Endodermal cell (in vitro differentiated cells): Measurements from ENCODE around the gene ZNF462. TPM values are rescaled to one million over a fixed set of nuclear protein-coding genes. Genes with fewer than 3 reads are reported as not detected.

Experiments
- DNase-seq: peaks from one replicate; pipeline ENCODE4 v3.0.0-alpha.2; 2017
- H3K27ac ChIP-seq: 2 replicates; pipeline ENCODE4 v1.5.1; 2013; ENCODE audit warnings: mild to moderate bottlenecking, low read depth, low read length, moderate library complexity
- H3K27me3 ChIP-seq: 2 replicates; pipeline ENCODE4 v1.6.1; 2013; ENCODE audit warnings: mild to moderate bottlenecking, low read length, moderate library complexity; ENCODE audit not compliant: insufficient read depth, control insufficient read depth, poor library complexity, severe bottlenecking
- H3K36me3 ChIP-seq: 2 replicates; pipeline ENCODE4 v1.7.0; 2013; ENCODE audit warnings: mild to moderate bottlenecking, low read length, moderate library complexity; ENCODE audit not compliant: control insufficient read depth, insufficient read depth
- H3K4me1 ChIP-seq: one replicate; pipeline ENCODE4 v1.7.0; 2013; ENCODE audit warnings: low read length; ENCODE audit not compliant: control insufficient read depth, insufficient read depth
- H3K4me3 ChIP-seq: 2 replicates; pipeline ENCODE4 v1.5.1; 2013; ENCODE audit warnings: mild to moderate bottlenecking, low read length, moderate library complexity
- H3K9ac ChIP-seq: 2 replicates; pipeline ENCODE4 v1.6.1; 2013; ENCODE audit warnings: mild to moderate bottlenecking, low read length, moderate library complexity; ENCODE audit not compliant: poor library complexity, severe bottlenecking; ENCODE audit errors: extremely low read depth
- H3K9me3 ChIP-seq: 2 replicates; pipeline ENCODE4 v1.6.1; 2013; ENCODE audit warnings: mild to moderate bottlenecking, low read length, moderate library complexity; ENCODE audit not compliant: control insufficient read depth
- H3K27ac Mint-ChIP-seq: 2 replicates; pipeline ENCODE4 v1.8.0; 2020; ENCODE audit warnings: mixed read lengths
- H3K27me3 Mint-ChIP-seq: 2 replicates; pipeline ENCODE4 v1.8.0; 2021; ENCODE audit warnings: mild to moderate bottlenecking, mixed read lengths; ENCODE audit not compliant: insufficient read depth
- H3K36me3 Mint-ChIP-seq: 2 replicates; pipeline ENCODE4 v1.8.0; 2020; ENCODE audit warnings: low read depth, mixed read lengths
- H3K4me1 Mint-ChIP-seq: 2 replicates; pipeline ENCODE4 v1.8.0; 2020; ENCODE audit warnings: mixed read lengths
- H3K4me3 Mint-ChIP-seq: 2 replicates; pipeline ENCODE4 v1.8.0; 2020; ENCODE audit warnings: mild to moderate bottlenecking, moderate library complexity, mixed read lengths
- H3K9me3 Mint-ChIP-seq: 2 replicates; pipeline ENCODE4 v1.8.0; 2020; ENCODE audit warnings: mild to moderate bottlenecking, mixed read lengths
- CTCF ChIP-seq: fragments of 200-600 bp; sonication (generic); conservative IDR thresholded peaks from 2 replicates; pipeline ENCODE4 v1.5.0; 2021; ENCODE audit warnings: antibody characterized with exemption, mild to moderate bottlenecking
- WGBS, 2 experiments: methylation state at CpG; one replicate each; pipeline versions ENCODE4 v1.1.5 to v1.1.7; 2013; ENCODE audit warnings: missing lambda C conversion rate in 2 of 2, mixed read lengths in 1 of 2; ENCODE audit not compliant: insufficient coverage in 1 of 2, insufficient read length in 1 of 2; 5-methylcytosine and 5-hydroxymethylcytosine counted together
- total RNA-seq, 2 donors: library from RNA; stranded (reverse); fragmentation: NEBNext Ultra II Directional in 1 of 2; extraction: Animal tissue kit (Norgen Biotek cat#: 25700) in 1 of 2; gene quantifications; 2 replicates in 1 of 2; 3 replicates in 1 of 2; pipeline ENCODE4 v1.2.1, GENCODE V29; 2021

Gene ZNF462
- total RNA-seq, 2 donors from 2014 or later = 68.2 to 88.4 TPM

- Histone ChIP-seq H3K9ac (no peak overlapping the region), H3K4me3 (no peak overlapping the region), H3K27me3 (no peaks in the 10 kb centered on the region), H3K36me3 (peaks cover 6% of the 10 kb centered on the region), H3K4me1 (peaks cover 4% of the 10 kb centered on the region), H3K9me3 (no peaks in the 10 kb centered on the region), H3K27ac (no peak overlapping the region)
- TF ChIP-seq CTCF = no peak
- Mint-ChIP-seq H3K27me3 (no peaks in the 10 kb centered on the region), H3K36me3 (peaks cover 16% of the 10 kb centered on the region), H3K4me1 (peaks cover 24% of the 10 kb centered on the region), H3K9me3 (no peaks in the 10 kb centered on the region), H3K4me3 (no peak overlapping the region), H3K27ac (no peak overlapping the region)
- no peak for DNase-seq
- 98 to 100% methylated on average over 4 of the region's 4 CpGs for WGBS, 2 experiments
These were observed 20.1 kb downstream of the ZNF462 start for GRCh38 chr9:106883030-106883429.

GRCh38 chr9:106883626-106884190, 20.7 kb downstream of the ZNF462 start:
- Histone ChIP-seq H3K9me3 (no peaks in the 10 kb centered on the region), H3K9ac (no peak overlapping the region), H3K27ac (no peak overlapping the region), H3K4me3 (no peak overlapping the region), H3K4me1 (peaks cover 3% of the 10 kb centered on the region), H3K36me3 (peaks cover 6% of the 10 kb centered on the region), H3K27me3 (no peaks in the 10 kb centered on the region)
- Mint-ChIP-seq H3K27me3 (no peaks in the 10 kb centered on the region), H3K27ac (no peak overlapping the region), H3K36me3 (peaks cover 16% of the 10 kb centered on the region), H3K4me1 (peaks cover 20% of the 10 kb centered on the region), H3K9me3 (no peaks in the 10 kb centered on the region), H3K4me3 (no peak overlapping the region)
- 98% methylated on average over 2 of the region's 2 CpGs; no CpG with 5 or more reads in 1 of the 2 experiments for WGBS, 2 experiments
- DNase-seq = no peak
- no peak for TF ChIP-seq CTCF

- no peak overlapping the region for H3K27ac Mint-ChIP-seq
- Histone ChIP-seq H3K4me1 (peaks cover 3% of the 10 kb centered on the region), H3K9me3 (no peaks in the 10 kb centered on the region), H3K27me3 (no peaks in the 10 kb centered on the region), H3K4me3 (no peak overlapping the region), H3K36me3 (peaks cover under 1% of the 10 kb centered on the region), H3K27ac (no peak overlapping the region), H3K9ac (no peak overlapping the region)
- H3K9me3 Mint-ChIP-seq = no peaks in the 10 kb centered on the region
- 90% methylated on average over 2 of the region's 2 CpGs for WGBS, 2 experiments
- H3K27me3 Mint-ChIP-seq = no peaks in the 10 kb centered on the region
- DNase-seq = no peak
- no peak overlapping the region for H3K4me3 Mint-ChIP-seq
- peaks cover 25% of the 10 kb centered on the region for H3K4me1 Mint-ChIP-seq
- TF ChIP-seq CTCF = no peak
- H3K36me3 Mint-ChIP-seq = peaks cover 11% of the 10 kb centered on the region
These were observed 22.5 kb downstream of the ZNF462 start for GRCh38 chr9:106885451-106885850.
